ENCODE data around the gene CLDN5. TPM values are rescaled to one million over a fixed set of nuclear protein-coding genes. Genes with fewer than 3 reads are reported as not detected.

The CLDN5 gene
- total and polyA plus RNA-seq, 2 donors from 2014 or later: 47.8 to 48.4 TPM

DNA sequence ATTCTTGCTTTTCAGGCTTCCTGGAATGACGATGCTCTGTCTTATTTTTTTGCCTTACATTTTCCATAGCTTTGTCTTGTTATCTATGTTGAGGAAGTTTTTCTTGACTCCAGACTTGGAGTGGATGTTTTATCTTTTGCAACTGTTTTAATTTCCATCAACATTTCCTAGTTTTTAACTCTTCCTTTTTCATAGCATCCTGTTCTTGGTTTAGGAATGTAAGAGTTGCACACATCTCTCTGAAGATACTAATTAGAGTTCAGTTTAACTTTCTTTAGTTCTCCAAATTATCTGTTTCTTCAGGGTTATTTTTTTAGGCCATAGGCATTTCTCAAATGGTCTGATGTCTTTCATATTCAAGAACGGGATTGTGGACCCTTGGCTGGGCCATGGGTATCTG, 10.4 kb downstream of the CLDN5 start:
- intact Hi-C loops (cut with DNase I): no loop called here
- FAIRE-seq: no peak
- H3K27me3 ChIP-seq (ENCODE audit: control insufficient read depth, insufficient read depth, low read length): no peaks in the 10 kb centered on the region
- no peak for TF ChIP-seq CTCF (IDR thresholded peaks at IDR 0.05; ENCODE audit: borderline replicate concordance, extremely low read depth, insufficient read depth)
- no peak overlapping the region for H3K9ac ChIP-seq (ENCODE audit: low read length in 3 of 3)
- no peak overlapping the region for H3K27ac ChIP-seq (ENCODE audit: low read depth in 2 of 2, low read length in 2 of 2)
- no peak overlapping the region for H3K4me3 ChIP-seq (ENCODE audit: low read length in 3 of 3)
- H3K36me3 ChIP-seq (ENCODE audit: control insufficient read depth in 2 of 3, insufficient read depth in 3 of 3, low read length in 3 of 3): no peaks in the 10 kb centered on the region
- peaks cover 0 to 4% (median 2%) of the 10 kb centered on the region in 3 donors for H3K9me3 ChIP-seq (ENCODE audit: control insufficient read depth in 2 of 3, insufficient read depth in 1 of 3, low read length in 3 of 3)
- no peak for DNase-seq
- H3K4me1 ChIP-seq (ENCODE audit: control insufficient read depth in 2 of 3, insufficient read depth in 2 of 3, low read depth in 1 of 3, low read length in 3 of 3): no peaks in the 10 kb centered on the region

- intact Hi-C loops (cut with DNase I): no loop called here
- DNase-seq (no peak), FAIRE-seq (no peak)
- Histone ChIP-seq H3K4me1 (ENCODE audit: control insufficient read depth in 2 of 3, insufficient read depth in 2 of 3, low read depth in 1 of 3, low read length in 3 of 3) (no peaks in the 10 kb centered on the region), H3K9me3 (ENCODE audit: control insufficient read depth in 2 of 3, insufficient read depth in 1 of 3, low read length in 3 of 3) (peaks cover 0 to 4% (median 2%) of the 10 kb centered on the region in 3 donors), H3K27me3 (ENCODE audit: control insufficient read depth, insufficient read depth, low read length) (no peaks in the 10 kb centered on the region), H3K27ac (ENCODE audit: low read depth in 2 of 2, low read length in 2 of 2) (no peak overlapping the region), H3K36me3 (ENCODE audit: control insufficient read depth in 2 of 3, insufficient read depth in 3 of 3, low read length in 3 of 3) (no peaks in the 10 kb centered on the region), H3K4me3 (ENCODE audit: low read length in 3 of 3) (no peak overlapping the region), H3K9ac (ENCODE audit: low read length in 3 of 3) (no peak overlapping the region)
- TF ChIP-seq CTCF (IDR thresholded peaks at IDR 0.05; ENCODE audit: borderline replicate concordance, extremely low read depth, insufficient read depth): no peak
Measured at GRCh38 chr22:19510919-19511341, 13.3 kb downstream of the CLDN5 start.

- Histone ChIP-seq H3K9ac (ENCODE audit: low read length in 3 of 3) (no peak overlapping the region), H3K27me3 (ENCODE audit: control insufficient read depth, insufficient read depth, low read length) (no peaks in the 10 kb centered on the region), H3K27ac (ENCODE audit: low read depth in 2 of 2, low read length in 2 of 2) (no peak overlapping the region), H3K9me3 (ENCODE audit: control insufficient read depth in 2 of 3, insufficient read depth in 1 of 3, low read length in 3 of 3) (peaks cover 0 to 4% (median 2%) of the 10 kb centered on the region in 3 donors), H3K36me3 (ENCODE audit: control insufficient read depth in 2 of 3, insufficient read depth in 3 of 3, low read length in 3 of 3) (no peaks in the 10 kb centered on the region), H3K4me3 (ENCODE audit: low read length in 3 of 3) (no peak overlapping the region), H3K4me1 (ENCODE audit: control insufficient read depth in 2 of 3, insufficient read depth in 2 of 3, low read depth in 1 of 3, low read length in 3 of 3) (no peaks in the 10 kb centered on the region)
- intact Hi-C loops (cut with DNase I): no loop called here
- DNase-seq (no peak), FAIRE-seq (no peak)
- TF ChIP-seq CTCF (IDR thresholded peaks at IDR 0.05; ENCODE audit: borderline replicate concordance, extremely low read depth, insufficient read depth): no peak
Measured at GRCh38 chr22:19509923-19510322, 14.3 kb downstream of the CLDN5 start.

- Histone ChIP-seq H3K27me3 (ENCODE audit: control insufficient read depth, insufficient read depth, low read length) (no peaks in the 10 kb centered on the region), H3K4me1 (ENCODE audit: control insufficient read depth in 2 of 3, insufficient read depth in 2 of 3, low read depth in 1 of 3, low read length in 3 of 3) (no peaks in the 10 kb centered on the region), H3K9ac (ENCODE audit: low read length in 3 of 3) (no peak overlapping the region), H3K27ac (ENCODE audit: low read depth in 2 of 2, low read length in 2 of 2) (no peak overlapping the region), H3K4me3 (ENCODE audit: low read length in 3 of 3) (no peak overlapping the region), H3K9me3 (ENCODE audit: control insufficient read depth in 2 of 3, insufficient read depth in 1 of 3, low read length in 3 of 3) (peaks cover 0 to 4% (median 2%) of the 10 kb centered on the region in 3 donors), H3K36me3 (ENCODE audit: control insufficient read depth in 2 of 3, insufficient read depth in 3 of 3, low read length in 3 of 3) (no peaks in the 10 kb centered on the region)
- no peak for TF ChIP-seq CTCF (IDR thresholded peaks at IDR 0.05; ENCODE audit: borderline replicate concordance, extremely low read depth, insufficient read depth)
- intact Hi-C loops (cut with DNase I): no loop called here
- no peak for FAIRE-seq
- DNase-seq: no peak
Measured at GRCh38 chr22:19509191-19509590, 15.0 kb downstream of the CLDN5 start.

All from kidney (tissue), 14 donors.